Stimulated activated CD4-positive, alpha-beta T cell treated with anti-CD3 and anti-CD28 coated beads, Interleukin-1b, Interleukin-23, amount 100 ng/mL, for 1 hour (primary cell): ENCODE results near the gene LMAN2L.
A peak's percentile ranks its signal among the peaks of the same experiment; 100 is the strongest.

Experiments
- DNase-seq, 2 donors: peaks; one replicate each; pipeline ENCODE4 v3.0.0-alpha.2; 2020; ENCODE audit warnings: low read depth in 2 of 2

Gene LMAN2L, protein sequence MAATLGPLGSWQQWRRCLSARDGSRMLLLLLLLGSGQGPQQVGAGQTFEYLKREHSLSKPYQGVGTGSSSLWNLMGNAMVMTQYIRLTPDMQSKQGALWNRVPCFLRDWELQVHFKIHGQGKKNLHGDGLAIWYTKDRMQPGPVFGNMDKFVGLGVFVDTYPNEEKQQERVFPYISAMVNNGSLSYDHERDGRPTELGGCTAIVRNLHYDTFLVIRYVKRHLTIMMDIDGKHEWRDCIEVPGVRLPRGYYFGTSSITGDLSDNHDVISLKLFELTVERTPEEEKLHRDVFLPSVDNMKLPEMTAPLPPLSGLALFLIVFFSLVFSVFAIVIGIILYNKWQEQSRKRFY

DNA sequence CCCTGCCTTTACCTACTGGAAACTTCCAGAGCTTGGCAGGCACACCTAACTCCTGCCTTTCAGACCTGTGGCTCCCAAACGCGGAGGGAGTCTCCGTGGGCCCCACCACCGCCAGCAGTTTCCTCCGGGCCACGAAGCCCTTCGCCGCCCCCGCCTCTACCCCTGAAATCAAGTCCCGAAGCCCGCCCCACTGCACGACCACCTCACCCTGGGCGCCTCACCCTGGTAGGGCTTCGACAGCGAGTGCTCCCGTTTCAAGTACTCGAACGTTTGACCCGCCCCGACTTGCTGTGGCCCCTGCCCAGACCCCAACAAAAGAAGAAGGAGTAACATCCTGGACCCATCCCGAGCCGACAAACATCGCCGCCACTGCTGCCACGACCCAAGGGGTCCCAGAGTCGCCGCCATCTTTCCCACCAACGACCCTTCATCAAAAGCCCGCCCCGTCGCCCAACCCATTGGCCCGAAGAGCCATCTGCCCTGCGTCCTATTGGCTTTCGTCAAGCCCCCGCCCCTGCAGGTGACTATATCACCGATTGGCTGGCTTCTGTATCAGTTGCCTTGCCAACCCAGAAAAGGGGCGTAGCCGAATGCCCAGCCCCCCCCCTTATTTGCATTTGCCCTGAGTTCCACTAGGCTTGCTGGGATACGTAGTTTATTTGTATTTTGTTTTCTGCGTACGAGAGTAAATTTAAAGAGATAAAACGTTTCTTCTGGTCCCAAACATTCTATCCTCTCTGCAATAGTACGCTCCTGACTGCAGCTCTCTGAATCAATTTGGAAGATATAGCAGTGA is at the start of gene LMAN2L:
Gene LMAN2L (minus strand): TSS at position 432 of the 796 bp plus-strand sequence. CDS start 24 bp downstream, at position 408.
- DNase-seq: peak; percentile 87 to 92

DNA sequence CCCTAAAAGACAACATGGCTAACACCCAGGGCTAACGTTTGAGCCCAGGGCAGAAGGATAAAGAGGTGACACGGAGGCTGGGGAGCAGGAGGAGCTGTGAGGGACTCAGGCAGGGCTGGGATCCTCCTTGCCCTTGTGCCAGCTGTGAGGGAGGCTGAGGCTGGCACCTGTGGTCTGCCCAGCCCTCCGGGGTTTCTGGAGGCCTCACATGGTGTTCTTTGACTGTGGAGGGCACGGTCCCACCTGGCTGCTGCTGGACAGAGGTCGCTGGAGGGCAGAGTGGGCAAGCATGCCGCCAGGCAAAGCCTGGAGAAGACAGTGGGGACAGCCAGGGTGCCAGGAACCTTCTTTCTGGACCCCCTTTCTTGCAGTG is 49.4 kb upstream of the LMAN2L start:
- DNase-seq: no peak

DNA sequence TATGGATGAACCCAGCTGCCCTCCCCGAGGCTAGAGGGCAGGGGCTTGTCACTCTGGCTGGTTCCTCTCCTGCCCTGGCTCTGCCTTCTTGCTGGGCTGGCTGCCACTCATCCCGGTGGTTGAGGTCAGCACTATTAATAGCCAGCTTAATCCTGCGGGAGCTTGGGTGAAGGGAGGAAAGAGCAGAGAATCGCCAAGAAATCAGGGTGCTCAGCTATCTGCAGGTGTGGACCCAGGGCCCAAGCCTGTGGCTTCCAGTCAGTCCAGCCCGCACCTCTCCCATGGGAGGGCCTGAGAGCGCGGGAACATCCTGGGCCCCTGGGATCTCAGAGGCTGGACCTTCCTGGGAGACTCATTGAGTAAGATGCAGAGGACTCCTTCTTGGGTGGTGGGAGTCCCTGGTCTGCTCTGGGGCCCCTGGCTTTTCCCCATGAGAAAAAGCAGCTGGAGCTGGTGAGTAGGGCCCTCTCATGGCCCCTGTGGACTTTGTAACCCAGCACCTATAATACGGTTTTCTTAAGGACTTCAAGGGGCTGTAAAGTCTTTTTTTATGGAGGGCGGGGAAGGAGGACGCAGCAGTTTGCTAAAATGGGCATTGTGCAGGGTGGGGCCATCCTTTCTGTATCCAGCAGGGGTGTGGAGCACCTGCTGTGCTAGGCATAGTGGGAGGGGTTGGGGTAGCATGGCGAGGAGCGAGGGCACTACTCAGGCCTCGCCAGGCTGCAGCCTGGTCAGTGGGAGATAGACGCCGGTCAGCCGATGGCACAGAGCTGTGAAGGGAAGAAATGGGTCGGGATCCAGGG is 48.8 kb upstream of the LMAN2L start:
- no peak for DNase-seq

DNA sequence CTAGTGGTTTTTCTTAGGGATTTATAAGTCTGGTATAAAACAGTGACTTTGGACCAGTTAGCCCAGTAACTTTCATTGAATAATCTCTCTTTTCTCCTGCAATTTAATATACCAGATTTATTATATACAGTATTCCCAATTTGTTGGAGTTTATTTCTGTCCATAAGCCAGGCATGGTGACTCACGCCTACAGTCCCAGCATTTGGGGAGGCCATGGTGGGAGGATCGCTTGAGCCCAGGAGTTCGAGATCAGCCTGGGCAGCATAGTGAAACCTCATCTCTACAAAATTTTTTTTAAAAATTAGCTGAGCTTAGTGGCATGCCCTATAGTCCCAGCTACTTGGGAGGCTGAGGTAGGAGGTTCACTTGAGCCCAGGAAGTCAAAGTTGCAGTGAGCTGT is 47.5 kb upstream of the LMAN2L start:
- no peak for DNase-seq

DNA sequence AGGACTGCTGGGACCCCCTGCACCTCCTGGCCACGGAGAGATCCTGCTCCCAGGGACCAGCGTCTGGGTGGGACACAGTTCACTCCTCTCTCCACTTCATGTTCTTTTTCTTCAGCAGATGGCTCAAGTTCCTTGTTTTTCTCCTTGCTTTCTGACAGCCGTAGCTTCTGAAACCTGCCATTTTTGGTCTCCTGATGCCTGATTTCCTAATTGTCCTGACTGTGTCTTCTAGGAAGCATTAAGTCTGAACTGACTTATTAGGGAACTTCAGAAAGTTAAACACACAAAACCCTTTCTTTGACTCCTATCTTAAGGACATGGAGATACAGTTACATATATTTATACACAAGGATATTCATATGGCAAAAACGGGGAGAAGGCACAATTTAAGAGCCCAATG is 43.5 kb upstream of the LMAN2L start:
- DNase-seq: no peak

DNA sequence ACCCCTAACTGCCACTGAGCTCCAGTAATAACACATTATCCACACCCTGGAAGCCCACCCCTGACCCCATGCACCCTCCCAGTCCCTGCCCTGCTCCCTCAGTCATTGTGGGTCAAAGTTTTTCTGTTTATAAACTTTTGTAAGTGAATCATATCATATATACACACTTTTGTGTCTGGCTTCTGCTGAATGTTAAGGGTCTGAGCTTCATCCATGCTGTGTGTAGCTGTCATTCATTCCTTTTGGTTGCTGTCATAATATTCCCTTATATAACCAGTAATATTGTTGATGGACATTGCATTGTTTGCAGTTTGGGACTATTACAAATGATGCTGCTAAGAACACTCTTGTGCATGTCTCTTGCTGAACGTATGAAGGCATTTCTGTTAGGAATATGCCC is 35.3 kb upstream of the LMAN2L start:
- DNase-seq: no peak

DNA sequence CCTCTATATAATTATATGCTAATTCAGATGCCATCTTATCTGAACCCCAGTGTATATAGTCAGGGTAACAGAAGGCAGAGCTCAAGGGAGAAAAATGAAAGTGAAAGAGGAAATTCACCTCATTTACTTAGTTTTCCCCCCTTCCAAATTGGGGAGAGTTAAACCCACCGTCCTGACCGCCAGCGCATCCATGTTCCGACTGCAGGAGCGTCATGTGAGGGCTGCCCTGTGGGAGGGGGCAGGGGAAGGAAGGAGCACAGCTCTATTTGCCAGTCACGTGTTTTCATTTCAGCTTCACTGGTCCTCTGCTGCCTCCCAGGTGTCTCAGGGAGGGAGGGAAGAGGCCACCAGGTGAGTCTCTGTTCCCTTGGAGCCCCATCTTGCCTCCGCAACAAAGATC is 34.1 kb upstream of the LMAN2L start:
- DNase-seq: peak in 1 of 2 donors; percentile 5

DNA sequence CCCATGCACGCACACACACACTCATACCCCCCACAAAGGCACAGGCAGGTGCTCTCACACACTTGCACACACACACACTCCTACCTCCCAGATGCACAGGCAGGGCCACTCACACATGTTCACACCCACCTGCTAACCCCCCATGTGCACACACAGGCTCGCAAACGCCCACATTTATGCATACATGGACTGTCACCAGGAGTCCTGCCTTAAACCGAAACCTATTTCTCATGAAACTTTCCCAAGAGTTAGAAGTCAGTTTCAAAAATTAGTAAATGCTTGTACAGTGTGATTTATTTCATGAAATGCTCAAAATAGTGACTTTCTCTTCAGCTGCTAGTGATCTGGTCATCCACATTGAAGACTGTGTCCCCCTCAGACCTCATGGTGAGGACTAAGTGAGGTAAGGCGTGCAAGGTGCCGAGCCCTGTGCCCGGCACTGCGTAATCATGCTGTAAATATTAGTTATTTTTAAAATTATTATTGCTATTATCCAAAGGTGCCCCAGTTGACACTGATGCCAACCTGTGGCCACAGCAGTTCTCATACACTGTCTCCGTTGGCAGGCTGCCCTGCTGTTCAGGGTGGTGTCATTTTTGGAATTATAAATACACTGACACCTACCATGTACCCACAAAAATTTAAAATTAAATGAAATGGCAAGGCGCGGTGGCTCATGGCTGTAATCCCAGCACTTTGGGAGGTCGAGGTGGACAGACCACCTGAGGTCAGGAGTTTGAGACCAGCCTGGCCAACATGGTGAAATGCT is 33.2 kb upstream of the LMAN2L start:
- DNase-seq: no peak

DNA sequence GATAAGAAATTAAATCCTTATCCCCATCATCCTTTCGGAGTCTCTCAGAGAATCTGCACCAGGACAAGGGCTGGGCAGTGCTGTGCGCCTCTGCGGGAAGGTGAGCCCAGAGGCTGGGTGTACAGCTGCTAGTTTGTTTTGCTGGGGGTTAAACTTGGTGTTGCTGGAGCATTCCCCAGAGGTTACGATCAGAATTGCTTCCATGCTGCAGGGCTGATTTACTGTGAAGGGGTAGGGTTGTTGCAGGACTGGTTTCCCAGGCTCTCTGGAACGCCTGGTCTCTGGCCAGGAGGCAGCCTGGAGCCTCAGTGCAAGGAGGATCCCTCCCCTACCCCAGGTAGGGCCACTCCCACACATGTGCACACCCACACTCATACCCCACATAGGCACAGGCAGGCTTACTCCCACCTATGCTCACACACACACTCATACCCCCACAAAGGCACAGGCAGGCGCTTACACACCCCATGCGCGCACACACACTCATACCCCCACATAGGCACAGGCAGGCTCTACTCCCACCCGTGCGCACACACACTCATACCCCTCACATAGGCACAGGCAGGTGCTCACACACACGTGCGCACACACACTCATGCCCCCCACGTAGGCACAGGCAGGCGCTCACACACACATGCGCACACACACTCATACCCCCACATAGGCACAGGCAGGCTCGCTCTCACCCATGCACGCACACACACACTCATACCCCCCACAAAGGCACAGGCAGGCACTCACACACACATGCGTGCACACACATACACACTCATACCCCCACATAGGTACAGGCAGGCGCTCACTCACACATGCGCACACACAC is 32.1 kb upstream of the LMAN2L start:
- no peak for DNase-seq

DNA sequence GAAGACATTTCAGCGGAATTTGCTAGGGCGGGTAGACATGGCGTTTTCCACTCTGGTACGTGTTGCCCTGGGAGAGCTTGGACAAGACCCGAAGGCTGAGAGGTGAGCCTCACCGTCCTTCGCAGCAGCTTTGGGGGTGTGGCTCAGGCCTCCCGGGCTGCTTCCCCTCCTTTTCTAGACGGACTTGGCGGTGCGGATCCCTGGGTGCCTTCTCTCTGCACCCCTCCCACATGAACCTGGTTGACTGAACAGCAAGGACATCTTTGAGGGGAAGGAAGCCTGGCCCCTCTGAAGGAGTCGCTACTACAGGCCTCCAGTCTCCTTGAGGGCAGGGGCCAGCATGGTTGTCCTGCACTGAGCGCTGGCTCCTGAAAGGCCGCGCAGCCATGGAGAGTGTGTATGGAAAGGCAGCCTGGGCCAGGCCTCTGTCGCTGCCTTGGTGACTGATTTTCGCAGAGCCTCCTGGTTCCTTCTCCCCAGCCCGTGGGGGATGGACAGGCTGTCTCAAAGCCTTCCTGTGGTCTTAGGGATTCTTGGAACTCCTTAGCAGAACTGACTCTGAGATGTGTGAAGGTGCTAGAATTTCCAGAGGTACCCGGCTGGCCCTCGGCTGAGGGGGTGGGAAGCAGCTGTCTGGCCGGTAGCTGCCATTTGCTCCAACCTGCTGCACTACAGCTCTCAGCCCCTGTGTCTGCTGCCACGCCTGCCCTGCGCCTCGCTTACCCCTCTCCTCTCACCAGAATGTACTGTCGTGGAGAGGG is 30.8 kb upstream of the LMAN2L start:
- no peak for DNase-seq

DNA sequence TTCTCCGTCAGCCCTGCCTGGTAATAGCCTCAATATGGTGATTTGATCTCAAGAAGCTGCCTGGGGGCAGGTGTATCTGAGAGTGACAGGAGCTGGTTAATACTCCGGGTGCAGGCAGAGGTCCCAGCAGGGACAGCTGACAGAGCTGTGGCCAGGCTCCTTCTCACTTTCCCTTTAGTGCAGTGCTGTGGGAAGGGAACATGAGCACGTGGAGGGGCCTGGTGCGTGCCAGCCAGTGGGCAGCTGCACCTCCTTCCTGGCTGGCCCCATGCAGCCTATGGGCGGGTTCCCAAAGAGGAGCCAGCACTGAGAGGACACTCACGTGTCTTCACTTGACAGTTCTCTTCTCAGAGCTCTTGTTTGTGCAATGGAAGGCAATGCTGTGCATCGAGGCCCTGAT is 29.9 kb upstream of the LMAN2L start:
- no peak for DNase-seq

DNA sequence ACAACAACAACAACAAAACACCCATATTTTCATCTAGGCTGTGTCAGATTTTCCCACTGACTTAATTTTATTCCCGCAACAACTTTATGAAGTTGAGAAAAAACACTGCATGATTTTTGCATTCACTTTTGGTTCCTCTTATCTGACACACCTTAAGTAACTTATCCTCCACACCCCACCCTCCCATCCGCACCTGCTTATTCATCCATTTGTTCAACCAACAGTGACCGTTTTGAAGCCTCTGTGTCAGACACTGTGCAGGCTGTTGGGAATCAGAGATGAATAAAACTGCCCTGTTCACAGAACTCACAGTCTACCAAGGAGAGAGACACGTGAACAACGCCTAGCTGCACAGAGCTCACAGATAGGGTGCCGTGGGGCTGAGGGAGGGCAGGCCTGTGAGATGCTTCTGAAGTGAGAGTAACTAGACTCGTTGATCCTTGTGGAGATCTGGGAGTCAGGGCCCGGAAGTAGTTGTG is 28.3 kb upstream of the LMAN2L start:
- DNase-seq: no peak

DNA sequence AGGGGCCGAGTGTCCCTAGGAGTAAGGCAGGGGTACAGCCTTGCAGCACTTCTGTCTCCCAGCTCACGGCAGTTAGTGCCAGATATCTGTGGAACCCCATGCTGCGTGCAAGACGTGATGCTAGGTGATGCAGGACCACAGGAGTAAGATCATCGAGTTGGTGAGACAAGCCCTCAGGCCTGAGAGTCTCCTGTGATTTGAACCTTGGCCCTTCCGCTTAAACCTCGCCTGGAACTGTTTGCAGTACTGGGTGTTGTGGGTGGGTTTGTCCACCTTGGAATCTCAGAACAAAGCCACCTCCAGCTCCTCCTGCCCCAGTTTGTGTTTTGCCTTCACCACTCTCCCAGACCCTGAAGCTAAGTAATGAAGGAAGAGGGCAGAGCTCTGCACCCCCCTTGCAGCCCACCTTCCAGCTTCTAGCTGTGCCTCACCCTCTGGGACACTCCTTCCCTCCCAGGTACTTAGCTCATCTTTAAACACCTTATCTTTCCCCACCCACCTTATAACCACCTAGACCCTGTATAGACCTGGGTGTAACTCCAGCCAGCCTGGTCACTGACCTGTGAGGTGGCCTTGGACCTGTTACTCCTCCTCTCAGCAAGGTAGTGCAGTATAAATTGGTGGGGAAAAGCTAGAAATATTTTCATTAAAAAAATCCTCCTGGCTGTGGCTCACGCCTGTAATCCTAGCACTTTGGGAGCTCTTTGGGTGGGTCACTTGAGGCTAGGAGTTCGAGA is 27.4 kb upstream of the LMAN2L start:
- DNase-seq: no peak

DNA sequence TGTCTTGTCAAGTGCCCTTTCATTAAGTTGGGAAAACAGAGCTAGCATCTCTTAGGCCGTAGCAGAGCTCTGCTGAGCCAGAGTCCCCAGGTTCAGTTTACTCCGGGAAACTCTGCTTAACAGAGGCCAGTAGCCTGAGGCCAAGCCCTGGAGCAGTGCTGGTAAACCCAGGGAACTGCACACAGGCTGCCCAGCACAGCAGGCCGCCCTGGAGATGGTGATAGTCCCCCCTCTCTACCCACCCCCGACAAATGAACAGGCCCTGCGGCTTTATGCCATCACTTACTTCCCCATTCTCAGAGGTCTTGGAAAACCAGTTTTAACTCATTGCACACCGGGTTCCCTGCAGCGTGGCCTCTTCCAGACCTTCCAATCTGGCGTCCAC is 24.4 kb upstream of the LMAN2L start:
- no peak for DNase-seq

DNA sequence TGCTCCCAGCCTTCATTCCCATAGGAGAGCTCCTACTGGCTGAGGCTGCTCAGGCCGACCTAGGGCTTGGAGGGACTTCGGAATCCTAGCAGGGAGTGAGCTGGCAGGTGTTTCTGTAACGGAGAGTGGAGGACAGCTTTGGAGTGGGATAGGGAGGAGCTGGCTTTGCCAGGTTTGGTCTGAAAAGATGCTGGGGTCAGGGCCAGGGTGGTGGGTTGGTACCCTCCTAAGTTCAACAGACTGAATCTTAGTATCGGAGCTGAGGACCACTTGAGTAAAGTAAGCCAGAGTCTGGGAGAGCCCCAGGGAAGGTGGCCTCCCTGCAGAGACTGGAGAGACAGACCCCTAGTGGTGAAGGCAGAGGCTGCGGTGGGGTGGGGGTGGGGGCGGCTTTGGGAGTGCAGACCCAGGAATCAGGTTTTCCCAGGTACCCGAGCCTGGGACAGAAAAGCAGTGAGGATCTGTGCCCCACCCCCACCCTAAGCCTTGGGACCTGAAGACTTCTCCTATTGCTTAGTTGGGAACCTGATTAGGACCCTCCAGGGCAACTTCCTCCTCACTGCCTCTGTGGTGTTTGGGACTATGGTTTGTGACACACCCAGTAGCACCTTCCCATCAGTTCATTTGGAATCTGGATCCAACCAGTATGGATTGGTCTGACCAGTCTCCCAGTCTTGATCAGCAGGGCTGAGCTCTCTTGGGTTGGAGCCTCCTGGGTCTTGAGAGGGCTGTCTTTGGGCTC is 23.8 kb upstream of the LMAN2L start:
- no peak for DNase-seq

DNA sequence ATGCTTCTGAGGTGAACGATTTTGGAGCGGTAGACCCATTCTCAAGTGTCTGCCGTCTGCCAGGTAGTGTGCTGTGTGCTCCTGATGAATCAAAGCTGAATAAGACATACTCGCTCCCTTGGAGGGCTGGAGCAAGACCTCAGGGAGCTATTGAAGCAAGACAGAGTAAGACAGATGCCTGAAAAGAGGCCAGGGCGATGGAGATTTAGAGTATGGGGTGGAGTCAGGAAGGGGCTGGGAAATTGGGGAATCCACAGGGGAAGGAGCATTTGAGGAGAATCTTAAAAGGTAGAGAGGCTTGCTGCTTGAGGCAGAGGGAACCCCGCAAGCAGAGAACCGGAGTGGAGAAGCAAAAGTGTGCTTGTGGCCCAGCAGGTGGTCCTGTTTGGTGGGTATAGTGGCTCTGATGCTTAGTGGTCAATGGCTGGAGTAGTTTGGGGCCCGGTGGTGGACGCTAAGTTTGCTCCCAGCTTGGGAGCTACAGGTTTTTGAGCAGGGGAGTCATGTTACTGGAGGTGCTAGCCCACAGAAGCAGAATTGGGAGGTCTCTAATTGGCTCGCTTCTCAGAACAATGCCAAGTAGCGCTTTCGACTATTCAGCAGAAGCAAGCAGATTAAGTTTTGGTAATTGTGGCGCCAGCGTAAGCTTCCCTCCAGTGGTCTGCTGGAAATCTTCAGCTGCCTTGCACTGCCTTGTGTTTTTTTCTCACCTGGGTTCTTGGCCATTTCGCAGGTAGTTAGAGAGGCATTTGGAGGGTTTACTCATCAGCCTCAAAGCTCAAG is 22.9 kb upstream of the LMAN2L start:
- no peak for DNase-seq

DNA sequence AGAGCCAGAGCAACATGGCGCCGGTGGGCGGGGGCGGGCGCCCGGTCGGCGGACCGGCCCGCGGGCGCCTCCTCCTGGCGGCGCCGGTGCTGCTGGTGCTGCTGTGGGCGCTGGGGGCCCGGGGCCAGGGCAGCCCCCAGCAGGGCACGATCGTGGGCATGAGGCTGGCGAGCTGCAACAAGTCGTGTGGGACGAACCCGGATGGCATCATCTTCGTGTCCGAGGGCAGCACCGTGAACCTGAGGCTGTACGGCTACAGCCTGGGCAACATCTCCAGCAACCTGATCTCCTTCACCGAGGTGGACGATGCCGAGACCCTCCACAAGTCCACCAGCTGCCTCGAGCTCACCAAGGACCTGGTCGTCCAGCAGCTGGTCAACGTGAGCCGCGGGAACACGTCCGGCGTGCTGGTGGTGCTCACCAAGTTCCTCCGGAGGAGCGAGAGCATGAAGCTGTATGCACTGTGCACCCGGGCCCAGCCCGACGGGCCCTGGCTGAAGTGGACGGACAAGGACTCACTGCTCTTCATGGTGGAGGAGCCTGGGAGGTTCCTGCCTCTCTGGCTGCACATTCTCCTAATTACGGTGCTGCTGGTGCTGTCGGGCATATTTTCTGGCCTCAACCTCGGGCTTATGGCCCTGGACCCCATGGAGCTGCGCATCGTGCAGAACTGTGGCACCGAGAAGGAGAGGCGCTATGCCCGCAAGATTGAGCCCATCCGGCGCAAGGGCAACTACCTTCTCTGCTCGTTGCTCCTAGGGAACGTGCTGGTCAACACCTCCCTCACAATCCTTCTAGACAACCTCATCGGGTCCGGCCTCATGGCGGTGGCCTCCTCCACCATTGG is 21.3 kb upstream of the LMAN2L start:
- DNase-seq: no peak
